Measurements from ENCODE around the gene CRCP.

DNA sequence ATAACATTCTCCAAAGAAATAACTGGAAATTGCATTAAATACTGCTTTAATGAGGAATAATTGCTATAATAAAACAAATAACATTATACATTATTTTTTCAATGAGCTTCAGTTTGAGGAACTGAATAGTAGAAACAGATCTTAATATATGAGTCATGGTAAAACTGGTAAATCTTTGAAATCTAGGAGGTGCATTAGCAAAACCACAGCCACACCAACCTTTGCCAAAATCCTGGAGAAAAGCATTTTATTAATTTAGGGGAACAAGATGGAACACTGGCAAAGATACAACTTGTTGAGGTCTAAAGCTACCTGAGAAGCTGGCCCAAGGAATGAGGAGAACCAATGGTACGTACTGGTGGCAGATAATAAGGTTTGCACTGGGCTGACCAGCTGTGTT lies 44.4 kb upstream of the CRCP start:
- TF ChIP-seq CTCF (IDR thresholded peaks at IDR 0.05) (no peak), POLR2A (IDR thresholded peaks at IDR 0.05; ENCODE audit: low read depth) (no peak)
